Measurements from ENCODE around the gene SHF.
"Not testable (repeated sequence)": the region's sequence is repeated elsewhere in the genome, so short reads cannot be mapped to it uniquely, and the experiment has no call there.

The SHF gene, protein sequence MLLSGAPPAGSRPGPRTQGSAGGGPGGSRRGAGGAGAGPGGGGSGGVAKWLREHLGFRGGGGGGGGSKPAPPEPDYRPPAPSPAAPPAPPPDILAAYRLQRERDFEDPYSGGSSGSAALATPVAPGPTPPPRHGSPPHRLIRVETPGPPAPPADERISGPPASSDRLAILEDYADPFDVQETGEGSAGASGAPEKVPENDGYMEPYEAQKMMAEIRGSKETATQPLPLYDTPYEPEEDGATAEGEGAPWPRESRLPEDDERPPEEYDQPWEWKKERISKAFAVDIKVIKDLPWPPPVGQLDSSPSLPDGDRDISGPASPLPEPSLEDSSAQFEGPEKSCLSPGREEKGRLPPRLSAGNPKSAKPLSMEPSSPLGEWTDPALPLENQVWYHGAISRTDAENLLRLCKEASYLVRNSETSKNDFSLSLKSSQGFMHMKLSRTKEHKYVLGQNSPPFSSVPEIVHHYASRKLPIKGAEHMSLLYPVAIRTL

DNA sequence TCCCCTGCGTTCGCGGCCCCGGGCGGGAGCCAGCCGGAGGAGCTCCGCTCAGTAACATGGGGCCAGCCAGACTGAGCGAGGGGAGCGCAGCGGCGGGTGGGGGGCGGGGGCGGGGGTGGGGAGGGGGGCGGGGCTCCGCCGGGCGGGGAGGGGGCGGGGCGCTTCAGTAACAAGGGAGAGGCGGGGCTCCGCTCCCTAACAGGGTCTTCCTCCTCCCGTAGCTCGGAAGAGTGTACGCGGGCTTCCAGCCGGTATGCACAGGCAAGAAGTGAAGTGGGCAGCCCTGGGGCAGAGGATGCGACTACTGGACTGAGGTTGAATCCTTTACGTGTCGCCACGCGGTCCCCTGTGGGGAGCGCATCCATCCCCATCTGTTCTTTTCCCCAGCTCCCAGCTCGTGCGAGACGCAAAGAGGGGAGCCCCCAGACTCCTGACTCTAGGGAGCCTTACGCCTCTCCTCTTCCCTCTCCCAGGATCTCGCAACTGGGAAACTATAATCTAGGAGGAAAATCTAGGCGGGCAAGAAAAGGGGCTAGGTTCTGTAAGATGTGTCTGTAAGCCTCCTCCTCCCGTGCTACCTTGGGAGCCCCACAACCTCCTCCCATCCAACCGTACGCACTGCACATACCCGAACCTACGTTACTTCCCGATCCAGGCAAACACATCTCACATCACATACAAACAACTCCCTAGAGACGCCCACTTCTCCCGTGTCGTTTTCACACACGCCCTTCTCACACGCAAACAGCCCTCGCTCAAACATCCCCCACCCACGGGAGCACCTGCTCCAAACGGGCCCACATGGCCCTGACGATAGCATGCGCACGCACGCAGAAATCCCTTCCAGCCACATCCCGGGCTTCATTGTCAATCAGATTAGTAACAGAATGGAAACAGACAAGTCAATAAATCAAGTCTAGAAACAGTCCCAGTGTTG lies at the start of gene SHF:
SHF (minus strand) TSS at position 73 of the 937 bp plus-strand sequence; CDS start at position 58, 15 bp downstream.
- DNase-seq (ENCODE audit: low read depth in 2 of 2) = peak in 1 of 2 donors; percentile 70

DNA sequence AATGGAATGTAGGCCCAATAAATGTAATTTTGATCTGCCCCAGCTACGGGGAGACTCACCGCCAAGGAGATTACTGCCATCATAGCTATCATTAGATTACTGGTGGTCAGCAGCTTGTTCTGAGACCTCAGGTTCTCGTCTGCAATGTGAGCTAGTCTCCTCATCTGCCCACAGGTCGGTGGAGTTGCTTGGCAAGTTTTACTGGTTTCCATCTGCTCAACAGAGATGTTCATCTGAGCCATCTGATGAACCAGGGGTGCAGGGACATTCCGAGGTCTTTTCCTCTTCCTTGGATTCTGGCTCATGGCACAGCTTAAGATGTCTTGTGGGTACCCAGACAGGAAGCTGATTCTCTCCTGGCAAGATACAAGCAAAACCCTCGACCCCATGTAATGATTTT lies 49.0 kb upstream of the SHF start:
- not testable (repeated sequence) for DNase-seq (ENCODE audit: low read depth in 2 of 2)

DNA sequence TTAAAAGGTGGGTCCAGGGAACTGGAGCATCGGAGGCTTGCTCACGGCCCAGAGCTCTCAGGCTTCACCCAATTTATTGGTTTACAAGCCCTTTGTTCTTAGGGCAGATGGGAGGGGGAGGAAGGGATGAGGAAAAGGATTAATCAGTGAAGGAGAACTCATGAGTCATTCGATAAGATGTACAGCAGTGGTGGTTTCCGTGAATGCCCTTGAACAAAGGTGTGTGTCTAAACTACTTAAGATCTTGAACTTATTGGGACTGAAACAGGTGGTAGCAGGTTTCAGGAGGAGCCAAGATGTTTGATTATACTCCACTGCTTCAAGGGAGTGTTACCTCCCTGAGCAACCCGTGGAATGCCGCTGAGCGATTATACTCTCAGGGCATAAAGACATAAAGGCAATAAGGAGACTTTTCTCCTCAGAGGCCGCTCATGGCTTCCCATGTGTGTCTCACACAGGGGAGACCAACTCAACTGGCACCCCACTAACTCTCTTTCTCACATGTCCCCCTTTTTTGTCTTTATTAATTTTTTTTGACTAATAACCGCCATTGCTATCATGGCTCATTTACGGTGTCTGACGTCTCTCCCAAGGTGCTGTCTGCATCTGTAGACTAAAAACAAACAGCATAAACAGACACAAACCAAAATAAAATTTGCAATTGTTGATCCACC lies 46.9 kb upstream of the SHF start:
- DNase-seq (ENCODE audit: low read depth in 2 of 2) = no peak

DNA sequence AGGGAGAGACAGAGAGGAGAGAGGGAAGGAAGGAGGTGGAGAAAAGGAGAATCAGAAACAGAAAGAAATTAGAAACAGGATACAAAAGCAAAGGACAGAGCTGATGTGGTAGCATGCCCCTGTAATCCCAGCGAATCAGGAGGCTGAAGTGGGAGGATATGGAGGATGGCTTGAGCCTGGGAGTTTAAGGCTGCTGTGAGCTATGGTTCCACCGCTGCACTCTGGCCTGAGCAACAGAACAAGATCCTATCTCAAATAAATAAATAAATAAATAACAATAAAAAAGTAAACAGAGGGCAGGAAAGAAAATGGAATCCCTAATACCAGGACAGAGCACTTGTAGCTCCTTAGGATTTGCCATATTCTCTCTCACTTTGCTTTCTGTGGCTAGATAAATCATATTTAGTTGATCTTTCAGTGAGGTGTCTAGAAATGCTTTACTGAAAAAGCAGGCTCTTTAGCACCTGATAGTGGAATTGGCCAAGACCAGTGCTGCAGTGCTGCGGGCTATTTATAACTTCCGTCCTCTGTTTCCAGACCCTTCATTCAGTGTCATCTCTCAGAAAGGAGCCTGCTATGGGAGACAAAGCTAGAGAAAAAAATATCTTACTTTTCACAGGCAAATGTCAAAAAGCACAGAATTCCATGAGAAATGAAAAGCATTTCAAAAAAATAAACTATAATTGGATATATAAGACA lies 44.2 kb upstream of the SHF start:
- no peak for DNase-seq (ENCODE audit: low read depth in 2 of 2)

DNA sequence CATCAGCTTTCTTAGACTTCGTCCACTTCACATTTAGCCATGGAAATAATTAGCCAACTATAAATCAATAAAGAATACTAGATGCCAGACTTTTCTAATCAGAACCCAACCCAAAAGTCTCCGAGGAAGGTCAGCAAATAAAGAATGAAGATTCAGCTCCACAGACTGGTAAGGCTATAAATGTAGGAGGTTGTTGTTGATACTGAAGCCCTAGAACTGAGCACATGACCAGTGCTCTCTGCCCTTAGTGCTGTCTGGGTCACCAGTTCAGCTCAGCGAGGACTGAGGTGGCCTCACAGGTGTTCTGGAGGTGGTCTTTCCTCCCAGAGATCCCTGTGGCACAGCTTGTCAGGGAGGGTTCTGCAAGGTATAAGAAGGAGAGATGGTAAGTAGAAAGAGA lies 43.4 kb upstream of the SHF start:
- no peak for DNase-seq (ENCODE audit: low read depth in 2 of 2)

DNA sequence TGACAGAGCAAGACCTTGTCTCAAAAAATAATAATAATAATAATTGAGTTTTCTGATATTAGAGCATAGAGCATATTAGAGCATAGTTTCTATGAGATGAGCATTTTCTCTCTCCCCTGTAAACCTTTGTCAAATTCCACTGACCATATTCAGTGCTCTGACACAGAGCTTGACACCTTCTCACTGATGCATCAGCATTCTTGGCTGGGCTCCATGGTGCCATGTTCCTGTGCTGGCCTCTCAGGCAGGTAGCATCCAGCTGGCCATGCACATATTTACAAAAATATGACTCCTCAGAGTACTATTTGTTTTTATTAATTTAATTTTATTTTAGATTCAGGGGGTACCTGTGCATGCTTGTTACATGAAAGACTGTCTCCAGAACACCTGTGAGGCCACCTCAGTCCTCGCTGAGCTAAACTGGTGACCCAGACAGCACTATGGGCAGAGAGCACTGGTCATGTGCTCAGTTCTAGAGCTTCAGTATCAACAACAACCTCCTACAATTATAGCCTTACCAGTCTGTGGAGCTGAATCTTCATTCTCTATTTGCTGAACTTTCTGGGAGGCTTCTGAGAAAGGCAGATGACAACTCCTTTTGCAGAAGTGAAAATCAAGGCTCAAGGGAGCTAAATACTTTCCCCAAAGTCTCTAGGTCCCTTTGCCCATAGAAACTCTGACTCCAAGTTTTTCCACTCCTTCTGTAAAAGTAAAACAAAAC lies 42.6 kb upstream of the SHF start:
- DNase-seq (ENCODE audit: low read depth in 2 of 2) = no peak

DNA sequence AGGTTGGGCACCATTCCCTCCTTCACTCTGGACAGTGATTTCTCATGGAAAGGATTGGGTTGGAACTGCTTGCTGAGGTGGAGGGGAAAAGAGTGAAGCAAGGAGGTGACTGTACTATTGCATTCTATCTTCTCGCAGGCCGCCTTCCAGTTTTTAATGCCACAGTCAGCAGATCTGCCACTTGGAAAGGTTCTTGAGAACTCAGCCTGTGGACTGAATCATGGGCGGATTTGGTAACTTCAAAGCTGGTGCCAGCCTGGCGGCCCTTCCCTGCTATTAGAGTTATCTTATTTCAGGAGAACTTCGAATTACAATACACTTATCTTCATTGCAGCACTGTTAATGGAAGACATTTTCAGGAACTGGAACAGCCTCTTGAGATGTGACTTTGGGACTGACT lies 41.2 kb upstream of the SHF start:
- no peak for DNase-seq (ENCODE audit: low read depth in 2 of 2)

DNA sequence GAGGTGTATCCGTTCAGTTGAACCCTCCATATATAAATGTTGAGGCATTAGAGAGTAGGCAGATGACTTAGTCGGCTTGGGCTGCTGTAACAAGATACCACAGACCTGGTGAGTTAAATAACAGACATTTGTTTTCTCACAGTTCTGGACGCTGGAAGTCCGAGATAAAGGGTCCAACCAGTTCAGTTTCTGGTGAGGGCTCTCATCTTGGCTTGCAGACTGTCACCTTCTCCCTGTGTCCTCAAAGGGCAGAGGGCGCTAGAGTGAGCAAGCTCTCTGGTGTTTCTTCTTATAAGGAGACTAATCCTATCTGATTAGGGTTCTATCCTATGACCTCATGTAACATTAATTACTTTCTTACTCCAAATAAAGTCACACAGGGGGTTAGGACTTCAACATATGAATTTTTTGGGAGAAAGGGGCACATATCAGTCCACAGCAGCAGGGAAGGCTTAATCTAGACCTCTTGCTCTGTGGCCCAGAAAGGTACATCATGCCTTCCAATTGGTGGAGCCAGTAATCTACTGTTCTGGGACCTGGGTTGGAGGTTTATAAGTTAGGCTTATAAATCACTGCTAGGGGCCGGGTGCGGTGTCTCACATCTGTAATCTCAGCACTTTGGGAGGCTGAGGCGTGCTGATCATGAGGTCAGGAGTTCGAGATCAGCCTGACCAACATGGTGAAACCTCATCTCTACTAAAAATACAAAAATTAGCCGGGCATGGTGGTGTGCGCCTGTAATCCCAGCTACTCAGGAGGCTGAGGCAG lies 37.9 kb upstream of the SHF start:
- DNase-seq (ENCODE audit: low read depth in 2 of 2) = no peak

DNA sequence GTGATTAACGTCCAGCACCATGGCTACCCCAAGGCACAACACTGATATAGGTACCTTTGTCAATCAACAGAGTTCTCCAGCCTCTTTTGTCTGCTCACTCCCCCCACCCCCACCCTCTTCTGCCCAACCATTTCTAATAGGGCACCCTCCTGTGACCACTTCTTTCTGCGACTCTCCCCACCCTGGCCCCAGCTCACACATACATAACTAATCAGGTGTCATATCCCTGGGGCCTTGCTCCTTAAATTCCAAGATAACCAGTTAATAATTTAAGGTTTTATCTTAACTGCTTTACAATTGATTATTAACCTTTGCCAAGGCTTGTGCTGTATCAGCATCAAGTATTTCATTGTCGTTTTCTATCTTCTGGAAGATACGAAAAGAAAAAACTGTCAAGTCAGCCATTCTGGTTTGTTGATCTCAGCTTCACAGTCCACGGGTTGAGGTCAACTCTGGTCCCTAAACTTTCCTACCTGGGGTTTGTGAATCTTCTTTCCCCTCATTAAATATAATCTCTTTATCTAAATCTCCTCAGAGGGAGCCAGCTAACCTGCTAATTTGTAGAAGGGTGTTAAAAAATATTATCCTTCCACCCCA lies 37.0 kb upstream of the SHF start:
- no peak for DNase-seq (ENCODE audit: low read depth in 2 of 2)

DNA sequence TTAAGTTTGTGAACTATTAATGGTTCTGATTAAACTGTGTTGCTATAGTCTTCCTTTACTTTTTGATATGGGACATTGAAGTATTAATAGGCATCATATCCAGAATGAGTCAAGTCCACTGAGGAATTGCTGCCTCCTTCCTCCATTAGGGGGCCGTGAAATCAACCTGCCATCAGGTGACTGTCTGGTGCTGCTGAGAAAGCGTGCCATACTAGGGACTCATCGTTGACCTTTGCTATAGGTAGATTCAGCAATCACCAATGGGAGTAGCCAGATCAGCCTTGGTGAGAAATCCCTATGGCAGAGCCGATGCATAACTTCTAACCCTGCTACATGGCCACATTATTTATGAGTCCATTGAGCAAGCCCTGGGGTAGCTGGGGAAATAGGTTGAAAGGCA lies 34.2 kb upstream of the SHF start:
- DNase-seq (ENCODE audit: low read depth in 2 of 2) = no peak

DNA sequence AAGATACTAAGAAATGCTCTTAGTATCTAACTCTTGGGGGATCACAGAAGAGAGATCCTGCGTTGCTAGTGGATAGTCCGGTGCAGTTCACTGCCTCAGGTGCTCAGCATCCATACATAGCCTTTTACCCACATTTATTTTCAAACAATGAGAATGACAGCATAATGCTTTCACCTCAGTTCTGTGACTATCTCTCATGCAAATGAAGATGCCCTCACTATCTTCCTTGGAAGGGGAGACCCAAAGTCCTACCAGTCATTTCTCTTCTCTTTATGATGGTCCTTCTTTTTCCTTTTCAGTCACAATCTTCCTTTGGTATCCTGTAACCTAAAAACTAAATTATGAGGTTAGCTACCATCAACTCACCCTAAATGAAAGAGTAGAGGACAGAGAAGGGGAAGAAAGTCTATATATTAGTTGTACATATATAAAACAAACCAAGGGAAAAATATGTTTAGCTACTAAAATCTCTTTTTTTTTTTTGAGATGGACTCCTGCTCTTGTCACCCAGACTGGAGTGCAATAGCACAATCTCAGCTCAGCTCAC lies 33.4 kb upstream of the SHF start:
- DNase-seq (ENCODE audit: low read depth in 2 of 2) = no peak

DNA sequence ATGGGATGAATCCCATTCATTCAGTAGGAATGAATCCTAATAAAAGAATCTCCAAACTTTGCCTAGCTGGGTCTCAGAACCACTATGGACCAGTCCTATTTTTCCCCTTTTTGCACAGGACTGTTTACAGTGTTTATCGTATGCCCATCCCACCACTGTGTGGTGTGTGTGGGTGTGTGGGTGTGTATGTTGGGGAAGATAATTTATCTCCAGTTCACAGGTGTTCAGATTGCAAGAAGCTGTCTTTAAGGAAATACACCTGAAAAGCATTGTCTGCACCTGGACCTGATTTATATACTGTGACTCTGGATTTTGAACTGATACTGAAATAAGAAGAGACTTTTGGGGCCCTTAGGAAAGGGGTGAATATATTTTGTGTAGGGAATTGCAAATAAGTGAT lies 24.7 kb upstream of the SHF start:
- no peak for DNase-seq (ENCODE audit: low read depth in 2 of 2)

DNA sequence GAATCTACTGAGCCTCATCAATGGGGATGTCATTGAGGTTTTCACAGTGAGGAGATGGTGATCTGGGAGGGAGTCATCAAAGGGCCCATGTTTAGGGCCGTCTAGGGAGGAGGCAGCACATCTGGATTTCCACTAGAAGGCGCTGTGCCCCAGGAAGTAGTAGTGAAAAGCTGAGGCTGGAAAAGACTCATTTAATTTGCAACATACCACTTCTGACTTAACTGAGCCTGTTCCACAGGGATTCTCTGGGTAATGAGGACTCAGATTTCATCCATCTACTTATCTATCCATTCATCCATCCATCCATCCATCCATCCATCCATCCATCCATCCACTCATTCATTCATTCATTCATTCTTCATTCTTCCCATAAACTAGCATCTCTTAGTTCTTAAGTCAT lies 17.4 kb upstream of the SHF start:
- DNase-seq (ENCODE audit: low read depth in 2 of 2) = peak; percentile 48 to 66

DNA sequence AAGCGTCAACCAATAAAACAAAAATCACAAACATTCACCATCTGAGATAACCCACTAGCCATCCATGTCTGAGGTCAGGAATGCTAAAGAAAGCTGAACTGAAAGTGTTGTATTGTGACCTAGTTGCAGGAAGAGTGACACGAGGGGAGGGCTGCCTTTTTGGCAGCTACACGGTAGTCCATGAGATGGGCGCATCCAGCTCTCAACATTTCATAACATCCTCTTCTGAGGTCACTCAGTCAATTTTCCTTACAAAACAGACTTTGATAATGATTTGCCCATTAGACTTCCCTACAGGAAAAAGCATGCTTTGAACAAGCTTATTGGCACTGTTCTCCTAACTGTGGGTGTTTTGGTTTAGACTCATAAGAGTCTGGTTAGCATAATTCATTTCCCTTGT lies 15.4 kb upstream of the SHF start:
- DNase-seq (ENCODE audit: low read depth in 2 of 2) = no peak

DNA sequence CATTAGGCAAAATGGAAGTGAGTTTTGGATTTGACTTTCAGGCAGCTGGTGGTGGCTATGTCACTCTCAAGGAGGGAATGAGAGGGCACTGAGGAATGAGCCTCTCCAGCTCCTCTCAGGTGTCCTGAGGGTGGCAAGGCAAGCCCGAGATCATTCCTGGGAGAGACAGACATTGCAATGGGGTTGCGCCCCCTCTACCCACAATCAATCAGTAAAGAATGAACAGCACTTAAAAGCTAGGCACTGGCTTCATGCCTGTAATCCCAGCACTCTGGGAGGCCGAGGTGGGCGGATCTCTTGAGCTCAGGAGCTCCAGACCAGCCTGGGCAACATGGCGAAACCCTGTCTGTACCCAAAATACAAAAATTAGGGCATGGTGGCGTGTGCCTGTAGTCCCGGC lies 14.1 kb upstream of the SHF start:
- no peak for DNase-seq (ENCODE audit: low read depth in 2 of 2)

DNA sequence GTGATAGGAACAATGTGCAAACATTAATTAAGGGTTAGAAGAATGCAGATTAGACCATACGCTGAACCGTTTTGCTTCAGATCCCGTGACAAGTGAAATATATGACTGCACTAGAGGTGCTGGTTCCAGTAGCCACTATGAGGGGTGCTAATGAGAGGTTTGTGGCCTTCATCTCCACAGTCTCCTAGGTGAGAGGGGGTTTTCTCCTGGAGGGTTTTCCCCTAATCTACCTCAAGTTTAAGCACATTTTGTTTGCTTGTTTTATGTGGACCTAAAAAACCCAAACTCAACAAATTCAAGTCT lies 13.7 kb upstream of the SHF start:
- no peak for DNase-seq (ENCODE audit: low read depth in 2 of 2)

DNA sequence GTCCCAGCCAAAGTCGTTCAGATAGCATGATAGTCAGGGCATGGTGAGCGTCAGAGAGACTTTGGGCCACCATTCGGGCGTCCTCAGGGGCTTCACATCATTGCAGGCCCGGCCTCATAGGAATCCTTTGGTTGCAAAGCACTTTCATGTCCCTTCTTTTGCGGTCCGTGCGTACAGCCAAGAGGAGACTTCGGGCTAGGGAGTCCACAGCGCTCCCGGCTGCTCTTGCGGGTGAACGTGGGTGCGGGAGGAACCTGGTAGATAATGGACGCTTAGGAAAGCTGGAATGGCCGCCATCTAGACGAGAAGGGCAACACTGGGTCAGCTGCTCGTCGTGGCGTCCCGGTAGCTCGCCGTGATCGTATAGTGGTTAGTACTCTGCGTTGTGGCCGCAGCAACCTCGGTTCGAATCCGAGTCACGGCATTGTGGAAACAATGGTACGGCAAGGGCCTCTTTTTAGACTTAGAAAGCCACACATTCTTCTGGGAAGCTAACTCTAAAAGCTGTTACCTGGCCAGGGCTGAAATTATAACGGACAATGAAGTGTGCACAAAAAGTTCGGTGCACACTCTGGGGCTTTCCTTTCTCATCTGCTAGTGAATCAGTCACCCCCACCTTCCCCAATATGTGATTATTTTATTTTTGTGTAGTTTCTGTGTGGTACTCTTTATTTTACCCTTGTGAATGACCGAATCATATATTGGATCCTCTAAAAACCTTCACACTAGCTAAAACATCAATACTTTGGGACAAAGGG lies 13.2 kb upstream of the SHF start:
- peak; percentile 70 to 76 for DNase-seq (ENCODE audit: low read depth in 2 of 2)

DNA sequence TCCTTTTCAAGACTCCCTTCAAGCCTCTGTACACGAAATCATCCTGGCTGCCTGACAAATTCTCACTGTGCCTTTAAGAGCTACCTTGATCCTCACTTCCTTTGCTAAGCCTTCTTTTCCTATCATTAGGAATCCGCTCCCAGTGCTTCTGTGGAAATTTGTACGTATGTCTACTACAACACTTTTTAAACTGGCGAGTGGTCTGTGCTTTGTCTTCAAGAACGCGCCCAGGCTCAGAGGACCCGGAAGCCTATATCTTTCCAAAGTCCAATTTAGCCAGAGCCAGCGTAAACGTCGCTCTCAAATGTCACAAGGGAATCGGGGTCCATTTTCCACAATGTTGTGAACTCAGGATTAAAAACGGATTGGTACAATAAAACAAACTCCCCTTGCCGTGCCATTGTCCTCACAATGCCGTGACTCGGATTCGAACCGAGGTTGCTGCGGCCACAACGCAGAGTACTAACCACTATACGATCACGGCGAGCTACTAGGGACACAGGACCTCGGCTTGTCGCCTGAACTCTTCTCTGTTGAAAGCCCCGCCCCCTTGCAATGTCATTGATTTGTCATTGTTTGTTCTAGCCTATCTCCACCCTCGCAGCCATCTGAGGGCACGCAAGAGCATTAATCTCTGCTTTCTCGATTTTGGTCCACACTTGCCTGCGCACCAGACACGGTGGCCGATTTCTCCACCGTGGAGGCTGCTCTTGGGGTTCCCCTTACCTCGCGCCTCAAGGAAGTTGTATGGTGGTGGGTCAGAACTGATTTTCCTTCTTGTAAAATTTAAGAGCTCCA lies 12.4 kb upstream of the SHF start:
- peak; percentile 93 for DNase-seq (ENCODE audit: low read depth in 2 of 2)

Measured in stimulated activated CD4-positive, alpha-beta T cell treated with anti-CD3 and anti-CD28 coated beads, Interleukin-15, amount 100 ng/mL, for 48 hours (primary cell).